Adrenal gland (tissue), 5 donors: ENCODE measurements around the gene PDCD10.

Source experiments
- POLR2A ChIP-seq, 2 donors: fragments of 450-650 bp; IDR thresholded peaks; one replicate each; pipeline ENCODE4 v1.6.1; 2017; ENCODE audit warnings: antibody characterized with exemption in 2 of 2, mild to moderate bottlenecking in 2 of 2, moderate library complexity in 1 of 2
- TF ChIP-seq, protein P1 (sequence below), 6 experiments: fragments of 450-650 bp in 4 of 6; fragments of 200-600 bp in 2 of 6; sonication (generic) in 1 of 6; IDR thresholded peaks; 1 replicate in 5 of 6; 2 replicates in 1 of 6; pipeline versions ENCODE4 v1.5.1 to v1.8.0; 2016 to 2021; ENCODE audit warnings: antibody characterized with exemption in 6 of 6, mild to moderate bottlenecking in 2 of 6, moderate library complexity in 1 of 6
- donor health status: DM: no; HTN: no; CAD: no.

DNA sequence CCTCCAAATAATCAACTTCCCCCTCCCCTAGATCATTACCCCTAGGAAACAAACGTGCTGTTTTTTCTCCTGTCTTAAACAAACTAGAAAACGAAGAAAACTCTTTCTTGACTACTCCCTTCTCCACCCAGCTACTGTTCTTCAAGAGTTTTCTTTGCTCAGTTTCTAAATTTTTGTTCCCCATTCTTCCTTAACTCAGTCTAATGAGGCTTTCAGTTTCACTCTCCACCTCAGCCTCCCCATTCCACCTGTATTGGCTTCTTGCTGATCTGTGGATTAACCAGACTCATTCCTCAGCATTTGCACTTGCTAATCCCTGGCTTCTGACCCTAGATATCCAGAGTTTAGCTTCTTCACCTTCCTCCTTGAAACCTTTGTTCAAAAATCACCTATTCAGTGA, 27.6 kb upstream of the PDCD10 start:
- TF ChIP-seq, protein P1, sequence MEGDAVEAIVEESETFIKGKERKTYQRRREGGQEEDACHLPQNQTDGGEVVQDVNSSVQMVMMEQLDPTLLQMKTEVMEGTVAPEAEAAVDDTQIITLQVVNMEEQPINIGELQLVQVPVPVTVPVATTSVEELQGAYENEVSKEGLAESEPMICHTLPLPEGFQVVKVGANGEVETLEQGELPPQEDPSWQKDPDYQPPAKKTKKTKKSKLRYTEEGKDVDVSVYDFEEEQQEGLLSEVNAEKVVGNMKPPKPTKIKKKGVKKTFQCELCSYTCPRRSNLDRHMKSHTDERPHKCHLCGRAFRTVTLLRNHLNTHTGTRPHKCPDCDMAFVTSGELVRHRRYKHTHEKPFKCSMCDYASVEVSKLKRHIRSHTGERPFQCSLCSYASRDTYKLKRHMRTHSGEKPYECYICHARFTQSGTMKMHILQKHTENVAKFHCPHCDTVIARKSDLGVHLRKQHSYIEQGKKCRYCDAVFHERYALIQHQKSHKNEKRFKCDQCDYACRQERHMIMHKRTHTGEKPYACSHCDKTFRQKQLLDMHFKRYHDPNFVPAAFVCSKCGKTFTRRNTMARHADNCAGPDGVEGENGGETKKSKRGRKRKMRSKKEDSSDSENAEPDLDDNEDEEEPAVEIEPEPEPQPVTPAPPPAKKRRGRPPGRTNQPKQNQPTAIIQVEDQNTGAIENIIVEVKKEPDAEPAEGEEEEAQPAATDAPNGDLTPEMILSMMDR (IDR thresholded peaks at IDR 0.05): no peak
- no peak for TF ChIP-seq POLR2A (IDR thresholded peaks at IDR 0.05)
